ENCODE measurements around the gene GCK.

Gene GCK

DNA sequence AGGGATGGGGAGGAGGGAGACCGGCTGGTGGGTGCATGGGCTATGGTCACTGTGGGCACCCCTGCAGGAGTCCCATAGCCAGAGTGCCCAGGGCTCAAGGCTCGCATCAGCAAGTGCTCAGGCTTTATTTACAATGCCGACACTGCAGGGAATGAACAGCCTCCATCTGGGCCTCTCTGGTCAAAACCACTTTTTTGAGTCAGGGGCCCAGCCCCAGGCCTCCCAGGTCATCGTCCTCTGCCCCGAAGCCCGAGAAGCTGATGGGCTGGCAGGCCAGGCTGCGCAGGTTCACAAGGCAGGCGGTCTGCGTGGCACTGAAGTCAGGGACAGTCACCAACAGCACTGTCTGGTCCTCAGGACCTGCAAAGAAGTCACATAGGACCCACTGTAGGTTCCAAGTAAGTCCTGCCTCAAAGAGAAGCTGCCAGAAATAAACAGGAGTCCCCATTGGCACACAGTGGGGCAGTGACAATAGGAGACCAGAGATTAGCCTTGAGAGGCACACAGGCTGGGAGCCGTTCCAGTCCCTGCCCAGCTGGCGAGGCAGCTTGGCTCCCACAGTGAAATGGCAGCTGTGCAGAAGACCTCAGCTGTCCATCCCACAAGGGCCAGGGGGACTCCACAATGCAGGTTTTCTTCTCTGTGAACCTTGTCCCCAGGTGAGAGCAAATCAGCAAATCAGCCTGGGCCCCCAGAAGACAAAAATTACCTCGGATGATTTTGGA is 74.5 kb downstream of the GCK start:
- DNase-seq: no peak

DNA sequence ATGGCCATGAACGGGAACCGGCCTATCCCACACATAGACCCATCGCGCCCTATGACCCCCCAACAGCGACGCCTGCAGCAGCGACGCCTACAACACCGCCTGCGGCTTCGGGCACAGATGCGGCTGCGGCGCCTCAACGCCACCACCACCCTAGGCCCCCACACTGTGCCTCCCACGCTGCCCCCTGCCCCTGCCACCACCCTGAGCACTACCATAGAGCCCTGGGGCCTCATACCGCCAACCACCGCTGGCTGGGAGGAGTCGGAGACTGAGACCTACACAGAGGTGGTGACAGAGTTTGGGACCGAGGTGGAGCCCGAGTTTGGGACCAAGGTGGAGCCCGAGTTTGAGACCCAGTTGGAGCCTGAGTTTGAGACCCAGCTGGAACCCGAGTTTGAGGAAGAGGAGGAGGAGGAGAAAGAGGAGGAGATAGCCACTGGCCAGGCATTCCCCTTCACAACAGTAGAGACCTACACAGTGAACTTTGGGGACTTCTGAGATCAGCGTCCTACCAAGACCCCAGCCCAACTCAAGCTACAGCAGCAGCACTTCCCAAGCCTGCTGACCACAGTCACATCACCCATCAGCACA is 75.4 kb downstream of the GCK start:
- DNase-seq: no peak

DNA sequence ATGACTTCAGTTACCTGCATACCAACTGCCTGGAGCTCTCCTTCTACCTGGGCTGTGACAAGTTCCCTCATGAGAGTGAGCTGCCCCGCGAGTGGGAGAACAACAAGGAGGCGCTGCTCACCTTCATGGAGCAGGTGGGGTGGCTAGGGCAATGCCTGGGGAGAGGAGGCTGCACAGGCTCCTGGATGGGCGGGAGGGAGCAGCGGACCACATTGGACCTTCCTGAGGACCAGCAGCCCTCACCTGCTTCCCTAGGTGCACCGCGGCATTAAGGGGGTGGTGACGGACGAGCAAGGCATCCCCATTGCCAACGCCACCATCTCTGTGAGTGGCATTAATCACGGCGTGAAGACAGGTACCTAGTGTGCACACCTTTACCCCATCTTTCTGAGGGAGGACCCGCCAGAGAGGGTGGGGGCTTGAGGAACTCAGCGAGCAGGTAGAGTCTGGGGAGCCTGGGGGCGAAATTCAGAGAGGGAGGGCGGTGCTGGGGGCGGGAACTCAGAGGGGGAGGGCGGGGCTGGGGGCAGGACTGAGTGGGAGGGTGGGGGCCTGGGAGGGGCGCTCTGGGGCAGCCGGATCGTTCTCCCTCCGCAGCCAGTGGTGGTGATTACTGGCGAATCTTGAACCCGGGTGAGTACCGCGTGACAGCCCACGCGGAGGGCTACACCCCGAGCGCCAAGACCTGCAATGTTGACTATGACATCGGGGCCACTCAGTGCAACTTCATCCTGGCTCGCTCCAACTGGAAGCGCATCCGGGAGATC is 76.1 kb downstream of the GCK start:
- no peak for DNase-seq

DNA sequence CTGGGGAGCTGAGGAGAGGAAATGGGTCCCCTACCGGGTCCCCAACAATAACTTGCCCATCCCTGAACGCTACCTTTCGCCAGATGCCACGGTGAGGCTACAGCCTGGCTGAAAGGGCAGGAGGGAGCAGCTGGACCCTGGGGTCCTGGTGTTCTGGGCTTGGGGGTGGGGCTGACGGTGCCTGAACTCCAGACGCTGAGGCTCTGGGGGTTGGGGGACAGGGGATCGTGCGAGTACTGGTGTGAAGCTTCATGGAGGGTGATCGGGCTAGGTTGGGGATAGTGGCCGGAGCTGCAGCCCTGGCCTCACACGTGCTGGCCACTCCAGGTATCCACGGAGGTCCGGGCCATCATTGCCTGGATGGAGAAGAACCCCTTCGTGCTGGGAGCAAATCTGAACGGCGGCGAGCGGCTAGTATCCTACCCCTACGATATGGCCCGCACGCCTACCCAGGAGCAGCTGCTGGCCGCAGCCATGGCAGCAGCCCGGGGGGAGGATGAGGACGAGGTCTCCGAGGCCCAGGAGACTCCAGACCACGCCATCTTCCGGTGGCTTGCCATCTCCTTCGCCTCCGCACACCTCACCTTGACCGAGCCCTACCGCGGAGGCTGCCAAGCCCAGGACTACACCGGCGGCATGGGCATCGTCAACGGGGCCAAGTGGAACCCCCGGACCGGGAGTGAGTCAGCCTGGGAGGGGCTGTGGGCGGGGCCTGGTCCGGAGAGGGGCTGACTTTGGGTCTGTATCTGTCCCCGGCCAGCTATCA is 76.8 kb downstream of the GCK start:
- no peak for DNase-seq

DNA sequence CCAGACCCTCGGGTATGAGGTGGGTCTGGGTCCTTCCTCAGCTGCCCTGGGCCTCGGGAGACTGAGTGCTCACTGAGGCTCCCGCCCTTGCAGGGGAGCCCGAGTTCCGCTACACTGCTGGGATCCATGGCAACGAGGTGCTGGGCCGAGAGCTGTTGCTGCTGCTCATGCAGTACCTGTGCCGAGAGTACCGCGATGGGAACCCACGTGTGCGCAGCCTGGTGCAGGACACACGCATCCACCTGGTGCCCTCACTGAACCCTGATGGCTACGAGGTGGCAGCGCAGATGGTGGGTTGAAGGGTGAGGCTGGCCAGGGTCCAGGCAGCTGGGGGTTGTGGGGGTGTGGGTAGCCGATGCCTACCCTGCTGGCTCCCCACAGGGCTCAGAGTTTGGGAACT is 77.5 kb downstream of the GCK start:
- DNase-seq: no peak

DNA sequence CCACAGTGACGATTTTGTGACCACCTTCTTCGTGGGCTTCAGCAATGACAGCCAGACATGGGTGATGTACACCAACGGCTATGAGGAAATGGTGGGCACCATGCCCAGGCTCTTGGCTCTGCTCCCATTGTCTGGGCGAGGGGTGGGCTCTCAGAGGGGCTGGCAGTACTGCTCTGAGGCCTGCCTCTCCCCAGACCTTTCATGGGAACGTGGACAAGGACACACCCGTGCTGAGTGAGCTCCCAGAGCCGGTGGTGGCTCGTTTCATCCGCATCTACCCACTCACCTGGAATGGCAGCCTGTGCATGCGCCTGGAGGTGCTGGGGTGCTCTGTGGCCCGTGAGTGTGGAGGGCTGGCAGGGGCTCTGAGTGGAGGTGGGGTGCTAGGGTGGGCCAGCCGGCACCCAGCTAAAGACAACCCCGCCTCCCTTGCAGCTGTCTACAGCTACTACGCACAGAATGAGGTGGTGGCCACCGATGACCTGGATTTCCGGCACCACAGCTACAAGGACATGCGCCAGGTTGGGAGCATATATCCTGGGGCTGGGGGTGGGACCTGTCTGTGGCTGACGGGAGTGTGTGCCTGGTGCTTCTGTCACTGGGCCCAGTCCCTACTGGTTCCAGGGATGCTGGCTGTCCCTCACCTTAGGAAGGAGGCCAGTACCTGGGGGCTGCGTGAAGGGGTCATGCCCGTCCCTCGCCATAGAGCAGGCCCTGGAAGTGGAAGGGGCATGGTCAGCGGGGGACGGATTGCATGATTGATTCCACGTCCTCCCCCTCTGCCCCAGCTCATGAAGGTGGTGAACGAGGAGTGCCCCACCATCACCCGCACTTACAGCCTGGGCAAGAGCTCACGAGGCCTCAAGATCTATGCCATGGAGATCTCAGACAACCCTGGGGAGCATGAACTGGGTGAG is 78.3 kb downstream of the GCK start:
- DNase-seq: no peak

DNA sequence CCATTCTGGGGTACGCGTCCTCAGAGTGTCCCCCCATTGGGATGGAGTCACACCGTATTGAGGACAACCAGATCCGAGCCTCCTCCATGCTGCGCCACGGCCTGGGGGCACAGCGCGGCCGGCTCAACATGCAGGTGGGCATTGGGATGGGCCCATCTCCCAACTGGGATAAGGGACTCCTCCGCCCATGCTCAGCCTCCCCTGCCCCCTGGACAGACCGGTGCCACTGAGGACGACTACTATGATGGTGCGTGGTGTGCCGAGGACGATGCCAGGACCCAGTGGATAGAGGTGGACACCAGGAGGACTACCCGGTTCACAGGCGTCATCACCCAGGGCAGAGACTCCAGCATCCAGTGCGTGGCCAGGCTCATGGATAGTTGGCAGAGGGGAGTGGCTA is 79.2 kb downstream of the GCK start:
- no peak for DNase-seq

DNA sequence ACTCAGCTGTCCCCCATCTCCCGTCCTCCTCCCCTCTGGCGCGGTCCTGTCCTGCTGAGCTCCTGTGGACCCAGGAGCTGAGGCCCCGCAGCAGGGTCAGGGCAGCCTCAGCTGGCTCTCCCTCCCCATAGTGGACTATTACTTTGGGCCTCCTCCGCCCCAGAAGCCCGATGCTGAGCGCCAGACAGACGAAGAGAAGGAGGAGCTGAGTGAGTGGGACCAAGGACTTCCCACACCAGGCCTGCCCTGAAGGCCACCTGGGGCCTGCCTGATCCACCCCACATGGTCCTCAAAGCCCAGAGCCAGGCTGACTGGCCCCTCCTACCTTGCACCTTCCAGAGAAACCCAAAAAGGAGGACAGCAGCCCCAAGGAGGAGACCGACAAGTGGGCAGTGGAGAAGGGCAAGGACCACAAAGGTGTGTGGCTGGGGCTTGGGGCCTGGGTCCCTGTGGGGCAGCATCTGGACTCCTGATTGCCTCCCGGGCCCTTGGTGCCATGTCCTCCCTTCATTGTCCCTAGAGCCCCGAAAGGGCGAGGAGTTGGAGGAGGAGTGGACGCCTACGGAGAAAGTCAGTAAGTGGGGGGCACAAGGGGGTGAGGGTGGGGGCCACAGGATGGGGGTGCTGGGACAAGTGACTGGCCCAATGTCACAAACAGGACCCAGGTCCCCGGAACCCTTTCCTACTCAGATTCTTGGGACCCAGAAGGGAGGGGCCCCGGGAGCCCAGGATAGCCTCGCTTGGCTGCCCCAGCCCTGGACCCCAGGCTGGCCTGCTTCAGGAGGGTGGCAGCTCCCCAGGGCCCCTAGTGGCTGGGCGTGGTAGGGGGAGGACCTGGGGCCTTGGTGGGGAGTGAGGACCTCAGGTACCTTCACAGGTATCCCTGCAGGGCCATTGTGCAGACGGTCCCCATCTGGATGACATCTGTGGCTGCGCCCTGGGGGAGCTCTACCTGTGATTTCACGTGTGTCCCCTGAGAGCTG is 80.2 kb downstream of the GCK start:
- DNase-seq: no peak

DNA sequence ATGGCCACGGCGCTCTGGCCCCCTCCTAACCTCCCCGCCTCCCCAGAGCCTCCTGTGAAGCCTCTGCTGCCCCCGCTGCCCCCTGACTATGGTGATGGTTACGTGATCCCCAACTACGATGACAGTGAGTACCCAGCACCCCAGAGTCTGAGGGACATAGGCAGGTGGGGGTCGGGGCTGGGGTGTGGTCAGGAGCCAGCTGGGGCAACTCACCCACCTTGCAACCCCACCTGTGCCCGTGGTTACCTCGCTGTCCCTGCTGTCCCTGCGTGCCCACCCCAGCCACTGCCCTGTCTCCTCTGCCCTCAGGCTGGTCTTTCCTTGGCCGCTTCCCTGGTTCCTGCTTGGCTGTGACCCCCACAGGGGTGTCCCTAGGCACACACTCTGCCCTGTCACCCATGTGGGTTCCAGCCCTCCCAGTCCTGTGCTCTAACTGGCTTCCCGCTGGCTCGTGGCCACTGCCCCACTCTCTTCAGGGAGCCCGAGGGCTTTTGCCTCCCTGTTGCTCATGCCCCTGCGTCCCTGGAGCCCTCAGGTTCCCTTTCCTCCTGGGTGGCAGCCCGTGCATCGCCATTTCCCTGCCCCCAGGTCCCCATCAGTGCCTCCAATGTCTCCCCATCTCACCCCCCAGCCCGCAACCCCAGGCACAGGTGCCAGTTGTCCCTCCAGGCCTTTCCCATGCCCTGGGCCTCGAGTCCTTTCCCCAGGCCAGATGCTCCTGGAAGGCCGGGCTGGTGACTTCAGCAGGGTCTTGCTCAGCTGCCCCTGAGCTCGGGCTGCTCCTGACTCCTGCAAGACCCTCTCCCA is 81.1 kb downstream of the GCK start:
- DNase-seq: no peak

DNA sequence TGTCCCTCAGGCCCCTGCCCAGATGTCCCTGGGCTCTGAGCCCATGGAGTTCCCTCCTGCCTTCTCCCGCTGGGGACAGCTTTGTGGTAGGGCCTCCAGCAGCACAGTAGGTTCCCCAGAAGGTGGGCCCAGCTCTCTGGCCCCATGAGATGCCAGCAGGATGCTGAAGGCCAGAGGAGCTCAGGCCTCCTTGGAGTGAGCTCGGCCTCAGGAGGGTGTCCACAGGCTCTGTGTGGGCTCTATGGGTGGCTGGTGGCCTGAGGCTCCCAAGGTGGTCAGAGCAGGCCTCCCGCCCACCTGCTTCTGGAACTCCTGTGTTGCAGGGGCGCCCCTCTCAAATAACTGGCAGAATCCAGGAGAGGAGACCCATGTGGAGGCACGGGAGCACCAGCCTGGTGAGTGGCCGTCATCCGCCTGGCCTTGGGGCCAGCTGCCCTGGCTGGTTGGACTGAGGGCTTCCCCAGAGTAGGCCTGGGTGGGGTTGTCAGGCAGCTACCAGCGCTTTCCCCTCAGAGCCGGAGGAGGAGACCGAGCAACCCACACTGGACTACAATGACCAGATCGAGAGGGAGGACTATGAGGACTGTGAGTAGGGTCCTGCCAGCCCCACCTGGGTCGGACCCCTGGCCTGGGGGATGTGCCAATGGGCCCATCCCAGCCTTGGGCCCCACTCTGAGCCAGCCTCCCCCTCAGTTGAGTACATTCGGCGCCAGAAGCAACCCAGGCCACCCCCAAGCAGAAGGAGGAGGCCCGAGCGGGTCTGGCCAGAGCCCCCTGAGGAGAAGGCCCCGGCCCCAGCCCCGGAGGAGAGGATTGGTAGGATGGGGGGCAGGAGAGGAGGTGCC is 81.9 kb downstream of the GCK start:
- DNase-seq: no peak

DNA sequence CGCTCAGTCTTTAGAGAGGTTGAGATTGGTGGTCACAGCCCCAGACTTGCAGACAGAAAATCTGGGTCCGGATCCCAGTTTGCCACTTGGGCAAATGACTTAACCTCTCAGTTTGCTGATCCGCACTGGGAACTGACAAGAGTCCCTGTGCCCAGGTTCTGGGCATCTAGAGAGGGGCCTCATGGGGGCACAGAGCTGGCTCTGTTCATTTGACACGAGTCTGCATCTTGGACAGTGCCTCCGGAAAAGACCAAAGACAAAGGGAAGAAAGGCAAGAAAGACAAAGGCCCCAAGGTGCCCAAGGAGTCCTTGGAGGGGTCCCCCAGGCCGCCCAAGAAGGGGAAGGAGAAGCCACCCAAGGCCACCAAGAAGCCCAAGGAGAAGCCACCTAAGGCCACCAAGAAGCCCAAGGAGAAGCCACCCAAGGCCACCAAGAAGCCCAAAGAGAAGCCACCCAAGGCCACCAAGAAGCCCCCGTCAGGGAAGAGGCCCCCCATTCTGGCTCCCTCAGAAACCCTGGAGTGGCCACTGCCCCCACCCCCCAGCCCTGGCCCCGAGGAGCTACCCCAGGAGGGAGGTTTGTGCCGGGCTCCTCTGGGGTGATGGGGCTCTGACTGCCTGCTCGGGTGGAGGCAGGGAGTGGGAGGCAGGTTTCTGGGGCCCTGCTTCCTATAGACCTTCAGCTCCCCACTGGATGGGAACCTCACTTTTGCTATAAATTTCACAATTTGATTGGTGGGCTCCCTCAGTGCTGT is 82.8 kb downstream of the GCK start:
- no peak for DNase-seq

DNA sequence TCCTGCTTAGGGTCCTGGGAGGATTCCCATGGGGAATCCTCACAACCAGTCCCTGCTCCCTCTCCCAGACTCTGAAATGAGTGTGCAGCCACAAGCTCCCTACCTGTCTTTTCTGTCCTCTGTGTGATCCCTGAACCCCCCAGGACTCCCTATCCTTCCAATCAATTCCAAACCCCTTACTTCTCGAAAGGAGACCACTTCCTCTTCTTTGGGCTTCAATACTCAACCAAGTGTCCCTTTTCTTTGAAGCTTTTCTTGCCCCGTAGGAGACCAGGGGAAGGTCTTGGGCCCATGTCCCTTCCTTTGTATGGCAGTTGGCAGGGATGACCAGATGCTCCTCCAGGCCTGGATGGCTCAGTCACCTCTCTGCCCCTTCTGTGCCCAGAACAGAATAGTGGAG is 83.4 kb downstream of the GCK start:
- DNase-seq: no peak

DNA sequence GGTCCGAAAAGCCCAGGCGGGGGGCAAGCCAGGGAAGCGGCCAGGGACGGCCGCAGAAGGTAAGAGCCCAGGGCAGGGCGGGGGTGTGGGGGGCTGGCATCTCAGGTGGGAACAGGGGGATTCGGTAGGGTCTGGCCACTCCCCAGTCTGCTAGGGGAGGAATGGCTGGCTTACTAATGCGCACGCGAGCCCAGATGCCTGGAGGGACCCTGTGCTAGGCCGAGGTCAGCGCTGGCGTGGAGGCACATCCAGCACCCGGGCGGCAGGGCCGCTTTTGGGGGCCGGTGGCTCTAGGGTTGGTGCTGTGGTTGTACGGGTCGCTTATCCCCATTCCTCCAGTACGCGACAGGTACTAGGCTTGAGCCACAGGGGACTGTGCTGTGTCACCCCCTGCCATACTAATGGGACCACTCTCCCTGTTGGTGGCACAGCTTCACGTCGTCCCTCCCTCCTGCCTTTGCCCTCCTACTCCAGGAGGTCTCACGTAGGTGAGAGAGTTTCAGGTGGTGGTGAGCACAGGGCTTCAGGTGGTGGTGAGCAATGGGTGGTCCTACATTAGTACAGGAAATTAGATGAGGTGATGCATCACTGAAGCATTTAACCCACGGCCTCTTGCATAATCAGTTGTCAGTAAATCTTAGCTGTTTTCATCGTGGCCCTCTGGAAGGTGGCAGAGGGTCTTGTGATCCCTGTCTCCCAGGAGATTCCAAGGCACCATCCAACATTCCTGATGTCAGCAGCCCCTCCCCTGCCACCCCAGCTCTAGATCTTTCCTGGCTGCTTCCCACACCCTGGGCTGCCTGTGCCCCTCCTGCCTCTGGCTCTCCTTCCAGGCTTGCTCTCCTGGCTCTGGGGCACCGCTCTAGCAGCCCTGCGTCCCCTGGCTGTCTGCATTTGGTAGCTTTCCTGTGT is 84.1 kb downstream of the GCK start:
- no peak for DNase-seq

DNA sequence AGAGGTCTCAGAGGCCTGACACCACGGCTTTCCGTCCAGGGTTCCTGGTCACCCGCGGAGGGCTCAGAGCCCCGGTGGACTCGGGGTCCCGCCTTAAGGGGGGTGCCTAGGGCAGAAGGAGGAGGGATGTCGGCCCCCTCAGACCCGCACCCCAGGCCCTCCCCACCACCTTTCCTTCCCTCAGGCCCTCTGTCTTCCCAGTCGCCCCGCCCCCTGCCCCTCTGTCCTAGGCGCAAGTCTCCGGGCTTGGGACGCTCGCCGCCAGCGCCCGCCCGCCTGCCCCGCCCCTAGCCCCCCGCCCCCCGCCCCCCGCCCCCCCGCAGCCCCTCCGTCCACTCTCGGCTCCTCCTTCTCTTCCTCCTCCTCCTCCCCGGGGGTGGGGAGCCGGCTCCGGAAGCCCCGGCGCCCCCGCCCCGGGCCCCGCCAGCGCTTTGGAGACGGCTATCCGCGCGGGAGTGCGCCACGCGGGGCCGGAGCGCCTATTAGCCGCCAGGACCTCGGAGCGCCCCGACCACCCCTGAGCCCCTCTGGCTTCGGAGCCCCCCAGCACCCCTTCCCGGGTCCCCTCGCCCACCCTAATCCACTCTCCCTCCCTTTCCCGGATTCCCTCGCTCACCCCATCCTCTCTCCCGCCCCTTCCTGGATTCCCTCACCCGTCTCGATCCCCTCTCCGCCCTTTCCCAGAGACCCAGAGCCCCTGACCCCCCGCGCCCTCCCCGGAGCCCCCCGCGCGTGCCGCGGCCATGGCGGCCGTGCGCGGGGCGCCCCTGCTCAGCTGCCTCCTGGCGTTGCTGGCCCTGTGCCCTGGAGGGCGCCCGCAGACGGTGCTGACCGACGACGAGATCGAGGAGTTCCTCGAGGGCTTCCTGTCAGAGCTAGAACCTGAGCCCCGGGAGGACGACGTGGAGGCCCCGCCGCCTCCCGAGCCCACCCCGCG is 85.0 kb downstream of the GCK start, which contains the start of gene AEBP1:
Gene AEBP1 (plus strand): TSS at position 423 of the 937 bp plus-strand sequence. CDS start 321 bp downstream, at position 744.
- DNase-seq: no peak

DNA sequence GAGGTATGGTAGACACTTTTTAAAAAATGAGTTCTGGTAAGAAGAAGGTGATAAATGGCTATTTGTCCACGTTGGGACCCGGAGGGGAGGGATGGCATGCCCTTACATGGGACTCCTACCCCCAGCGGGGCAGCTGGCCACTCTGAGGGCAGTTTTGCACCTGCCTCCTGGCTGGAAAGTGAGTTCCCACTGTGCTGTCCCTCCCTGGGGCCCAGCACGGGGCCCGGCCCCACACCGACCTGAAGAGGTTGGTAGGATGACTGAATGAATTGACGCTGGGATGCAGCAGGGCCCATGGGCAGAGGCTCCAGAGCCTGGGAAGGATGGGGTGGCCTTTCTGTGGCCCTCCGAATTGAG is 85.7 kb downstream of the GCK start:
- DNase-seq: no peak

All from NCI-H1436 (cell line).